HepG2 (cell line): ENCODE results near the gene IL27RA. TPM values are rescaled to one million over a fixed set of nuclear protein-coding genes. Genes with fewer than 3 reads are reported as not detected.

Experiments used
- ATAC-seq: fragments of 200-7000 bp; cut with Tn5 transposase; 3 replicates; pipeline ENCODE4 v1.9.1; 2020; ENCODE audit warnings: mild to moderate bottlenecking, moderate library complexity
- BruUV-seq: library from RNA; stranded (reverse); fragments of 400-500 nt; replicated peaks from 2 replicates; lab custom pipeline; 2021; lab: Mats Ljungman, UMichigan
- CTCF ChIA-PET: fragments of 300-600 bp; formaldehyde crosslinking; extraction: SDS; loops from one replicate; lab custom pipeline; 2021; ENCODE audit warnings: low total read pairs, inconsistent platforms, low intra/inter-chr PET ratio; lab: Yijun Ruan, JAX
- POLR2A ChIA-PET: fragments of 350-600 bp; sonication (Branson Sonifier 250); formaldehyde crosslinking; loops from one replicate; lab custom pipeline; 2020; ENCODE audit warnings: antibody characterized with exemption, inconsistent platforms; lab: Yijun Ruan, JAX
- DNase-seq: peaks from one replicate; pipeline ENCODE4 v3.0.0-alpha.2; 2015; ENCODE audit warnings: low spot score
- FAIRE-seq: peaks from 3 replicates; lab custom pipeline; 2011; peaks lifted over from hg19 to GRCh38; lab: Jason Lieb, UNC
- H2AFZ ChIP-seq: one replicate; pipeline ENCODE4 v1.6.1; 2011; ENCODE audit warnings: low read length, inconsistent platforms
- H3K27ac ChIP-seq: fragments of 300-600 bp; 3 replicates; pipeline ENCODE4 v1.8.0; 2011; ENCODE audit warnings: mixed run types, mild to moderate bottlenecking, mixed read lengths, low read length, inconsistent platforms; ENCODE audit not compliant: insufficient read depth; ENCODE audit errors: extremely low read length
- H3K27me3 ChIP-seq, 2 experiments: fragments of 200-600 bp in 1 of 2; 2 replicates in 1 of 2; 3 replicates in 1 of 2; pipeline versions ENCODE4 v1.6.0 to v1.8.0; 2011; ENCODE audit warnings: low read length in 2 of 2, mild to moderate bottlenecking in 2 of 2, moderate library complexity in 2 of 2, inconsistent platforms in 1 of 2; ENCODE audit not compliant: insufficient read depth in 2 of 2, control insufficient read depth in 1 of 2
- H3K36me3 ChIP-seq, 2 experiments: fragments of 200-600 bp in 1 of 2; replicated peaks in 1 of 2; 2 replicates in 1 of 2; 3 replicates in 1 of 2; pipeline versions ENCODE4 v1.5.1 to v1.8.0; 2011; ENCODE audit warnings: low read length in 2 of 2, inconsistent platforms in 1 of 2; ENCODE audit not compliant: insufficient read depth in 2 of 2, control insufficient read depth in 1 of 2
- H3K4me1 ChIP-seq: 2 replicates; pipeline ENCODE4 v1.5.1; 2012; ENCODE audit warnings: low read length, inconsistent platforms; ENCODE audit not compliant: insufficient read depth
- H3K4me2 ChIP-seq: 2 replicates; pipeline ENCODE4 v1.6.0; 2011; ENCODE audit warnings: low read depth, low read length, inconsistent platforms
- H3K4me3 ChIP-seq, 3 experiments: fragments of 200-600 bp in 1 of 3; sonication (generic), shearing (Covaris generic) in 1 of 3; replicated peaks in 1 of 3; 2 replicates each; pipeline ENCODE4 v1.5.1; 2011 to 2016; ENCODE audit warnings: low read length in 3 of 3, inconsistent platforms in 2 of 3, low read depth in 2 of 3, mild to moderate bottlenecking in 2 of 3, control low read depth in 1 of 3, mixed read lengths in 1 of 3; ENCODE audit not compliant: insufficient read depth in 1 of 3
- H3K79me2 ChIP-seq: one replicate; pipeline ENCODE4 v1.6.1; 2011; ENCODE audit warnings: low read length, inconsistent platforms; ENCODE audit not compliant: insufficient read depth
- H3K9ac ChIP-seq: 2 replicates; pipeline ENCODE4 v1.6.0; 2011; ENCODE audit warnings: mild to moderate bottlenecking, low read depth, low read length, inconsistent platforms; ENCODE audit not compliant: insufficient read depth
- H3K9me3 ChIP-seq: 2 replicates; pipeline ENCODE4 v1.5.1; 2012; ENCODE audit warnings: mild to moderate bottlenecking, low read length
- H4K20me1 ChIP-seq: 2 replicates; pipeline ENCODE4 v1.6.0; 2011; ENCODE audit warnings: inconsistent platforms, mild to moderate bottlenecking, low read length, moderate library complexity; ENCODE audit not compliant: insufficient read depth
- POLR2A ChIP-seq, 2 experiments: IDR thresholded peaks; 2 replicates each; pipeline ENCODE4 v1.6.1; 2011; ENCODE audit warnings: low read depth in 2 of 2, low read length in 2 of 2, mild to moderate bottlenecking in 1 of 2, moderate library complexity in 1 of 2; ENCODE audit not compliant: insufficient read depth in 1 of 2
- POLR2G ChIP-seq: fragments of 200-400 bp; formaldehyde crosslinking; IDR thresholded peaks from 2 replicates; pipeline ENCODE4 v1.6.1; 2018; ENCODE audit warnings: mild to moderate bottlenecking, low read depth, low read length, moderate library complexity
- RARA ChIP-seq: IDR thresholded peaks from 2 replicates; pipeline ENCODE4 v1.6.1; 2016; ENCODE audit warnings: missing genetic modification reagents, missing compliant biosample characterization
- RCOR2 ChIP-seq: IDR thresholded peaks from 2 replicates; pipeline ENCODE4 v1.6.1; 2016; ENCODE audit warnings: missing biosample characterization, missing genetic modification reagents
- SOX13 ChIP-seq, 3 experiments: fragments of 450-650 bp in 1 of 3; sonication (generic) in 1 of 3; formaldehyde crosslinking in 1 of 3; IDR thresholded peaks in 2 of 3; conservative IDR thresholded peaks in 1 of 3; 2 replicates each; pipeline versions ENCODE4 v1.5.0 to v1.6.1; 2016 to 2020; ENCODE audit warnings: antibody characterized with exemption in 1 of 3, mild to moderate bottlenecking in 1 of 3, missing compliant biosample characterization in 1 of 3, missing genetic modification reagents in 1 of 3, moderate library complexity in 1 of 3
- ZMYM4 ChIP-seq: sonication (generic); formaldehyde crosslinking; IDR thresholded peaks from 2 replicates; pipeline ENCODE4 v1.8.1; 2023; ENCODE audit warnings: mild to moderate bottlenecking, missing genetic modification reagents
- ZNF263 ChIP-seq: sonication (generic); formaldehyde crosslinking; IDR thresholded peaks from 2 replicates; pipeline ENCODE4 v1.4.0; 2020; ENCODE audit warnings: missing genetic modification reagents
- ZNF329 ChIP-seq: sonication (generic); formaldehyde crosslinking; IDR thresholded peaks from 2 replicates; pipeline ENCODE4 v1.9.0; 2021; ENCODE audit warnings: low read depth, mild to moderate bottlenecking, missing genetic modification reagents
- ZNF768 ChIP-seq: sonication (generic); formaldehyde crosslinking; IDR thresholded peaks from 2 replicates; pipeline ENCODE4 v1.4.0; 2020; ENCODE audit warnings: missing genetic modification reagents
- ZNF816 ChIP-seq: sonication (generic); formaldehyde crosslinking; IDR thresholded peaks from 2 replicates; pipeline ENCODE4 v1.8.0; 2022; ENCODE audit warnings: missing genetic modification reagents, mild to moderate bottlenecking, borderline replicate concordance
- WGBS: methylation state at CpG from one replicate; pipeline ENCODE4 v1.1.6; 2017; ENCODE audit warnings: low lambda C conversion rate; 5-methylcytosine and 5-hydroxymethylcytosine counted together
- in situ Hi-C: cut with HindIII; loops from 2 replicates; pipeline ENCODE4 v1.10.0; 2017; ENCODE audit warnings: low pct_unique_long_range_greater_than_20kb; ENCODE audit not compliant: extremely low pct_ligation_motif_present
- intact Hi-C: fragments of 100-400 bp; cut with micrococcal nuclease; formaldehyde crosslinking; loops from one replicate; pipeline ENCODE4 v1.10.0; 2022; ENCODE audit not compliant: unreplicated experiment
- polyA plus RNA-seq, 8 experiments: library from polyadenylated mRNA; depleted of rRNA in 3 of 8; stranded (reverse) in 7 of 8; unstranded in 1 of 8; fragments of >200 nt; fragmentation: Illumina TruSeq in 4 of 8; extraction: Trizol in 4 of 8; gene quantifications; 2 replicates each; pipeline versions ENCODE4 v1.2.1 to v1.2.3, GENCODE V29; 2011 to 2016; ENCODE audit warnings: low read depth in 4 of 8, missing spikeins in 1 of 8, mixed read lengths in 1 of 8; ENCODE audit not compliant: insufficient read depth in 1 of 8
- total RNA-seq, 5 experiments: library from RNA; depleted of rRNA; stranded (reverse); fragments of >200 nt; fragmentation: Illumina TruSeq; extraction: Trizol; gene quantifications; 2 replicates each; pipeline ENCODE4 v1.2.3, GENCODE V29; 2016; ENCODE audit warnings: low read depth in 1 of 5
- TF ChIP-seq, protein P1 (sequence below): sonication (generic); formaldehyde crosslinking; IDR thresholded peaks from 2 replicates; pipeline ENCODE4 v1.4.0; 2020; ENCODE audit warnings: missing genetic modification reagents
- TF ChIP-seq, protein P2 (sequence below): sonication (generic); formaldehyde crosslinking; IDR thresholded peaks from 2 replicates; pipeline ENCODE4 v1.5.0; 2020; ENCODE audit warnings: mild to moderate bottlenecking, missing genetic modification reagents, moderate library complexity
- TF ChIP-seq, protein P3 (sequence below): sonication (generic); formaldehyde crosslinking; IDR thresholded peaks from 2 replicates; pipeline ENCODE4 v1.8.1; 2023; ENCODE audit warnings: mild to moderate bottlenecking, missing genetic modification reagents
- TF ChIP-seq, protein P4 (sequence below): sonication (generic); formaldehyde crosslinking; IDR thresholded peaks from 2 replicates; pipeline ENCODE4 v1.4.0; 2020; ENCODE audit warnings: mild to moderate bottlenecking, missing genetic modification reagents

Gene IL27RA
- total and polyA plus RNA-seq, 2 of the 13 experiments (the other 11 are each of a cell fraction or from before 2014, with no cell fraction given) = 3.5 to 8.1 TPM

DNA sequence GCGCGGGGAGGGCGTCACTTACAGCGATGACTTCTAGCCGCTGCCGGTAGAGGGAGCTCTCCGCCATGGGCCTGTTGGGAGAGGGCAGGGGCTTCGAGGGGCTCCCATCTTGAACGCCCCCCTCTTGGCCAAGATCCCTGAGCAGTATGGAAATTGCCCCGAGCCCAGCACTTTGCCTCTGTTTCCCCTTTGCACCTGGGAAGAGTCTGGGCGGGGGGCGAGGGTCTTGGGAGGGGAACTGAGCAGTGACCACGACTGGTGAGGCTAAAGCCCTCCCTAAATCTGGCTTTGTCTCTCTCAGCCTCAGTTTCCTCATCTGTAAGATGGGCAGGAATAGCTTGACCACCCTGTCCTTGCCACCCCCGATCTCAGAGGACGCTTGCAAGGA, 27.5 kb downstream of the IL27RA start (continued):
- TF ChIP-seq, protein P1, sequence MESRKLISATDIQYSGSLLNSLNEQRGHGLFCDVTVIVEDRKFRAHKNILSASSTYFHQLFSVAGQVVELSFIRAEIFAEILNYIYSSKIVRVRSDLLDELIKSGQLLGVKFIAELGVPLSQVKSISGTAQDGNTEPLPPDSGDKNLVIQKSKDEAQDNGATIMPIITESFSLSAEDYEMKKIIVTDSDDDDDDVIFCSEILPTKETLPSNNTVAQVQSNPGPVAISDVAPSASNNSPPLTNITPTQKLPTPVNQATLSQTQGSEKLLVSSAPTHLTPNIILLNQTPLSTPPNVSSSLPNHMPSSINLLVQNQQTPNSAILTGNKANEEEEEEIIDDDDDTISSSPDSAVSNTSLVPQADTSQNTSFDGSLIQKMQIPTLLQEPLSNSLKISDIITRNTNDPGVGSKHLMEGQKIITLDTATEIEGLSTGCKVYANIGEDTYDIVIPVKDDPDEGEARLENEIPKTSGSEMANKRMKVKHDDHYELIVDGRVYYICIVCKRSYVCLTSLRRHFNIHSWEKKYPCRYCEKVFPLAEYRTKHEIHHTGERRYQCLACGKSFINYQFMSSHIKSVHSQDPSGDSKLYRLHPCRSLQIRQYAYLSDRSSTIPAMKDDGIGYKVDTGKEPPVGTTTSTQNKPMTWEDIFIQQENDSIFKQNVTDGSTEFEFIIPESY = peak; percentile 97
- TF ChIP-seq, all 625 proteins: peak for 15

- no peaks in the 10 kb centered on the region for H3K79me2 ChIP-seq
- H3K4me2 ChIP-seq = peak overlapping the region; percentile 71
- ChIA-PET CTCF (interaction anchor here (2.3 kb wide), 1 partner anchor 14 kb away, joined by 15 read pairs; the partner anchor contains the start of gene MISP3), POLR2A (interaction anchor here (1.2 to 5.7 kb wide), 6 partner anchors 8 to 53 kb away, joined by 3 to 62 read pairs (median 4); partner anchors contain the start of genes MISP3 and RFX1)
- H4K20me1 ChIP-seq = no peaks in the 10 kb centered on the region
- peak overlapping the region; percentile 81 for H3K27ac ChIP-seq
- intact Hi-C loops (no loop called here), in situ Hi-C loops (loop anchor here (25.0 kb wide), 1 partner anchor 297 kb away; the partner anchor contains the start of genes C19orf53 and MRI1)
- FAIRE-seq (peak; percentile 98), DNase-seq (peak; percentile 87), ATAC-seq (peak; percentile 74)
- H3K4me3 ChIP-seq = peak overlapping the region in 1 of 3 experiments; percentile 24; a peak in 2 of 6 replicates
- H3K4me1 ChIP-seq = peaks cover 39% of the 10 kb centered on the region
- BruUV-seq = no TSS peak
- H3K36me3 ChIP-seq = no peaks in the 10 kb centered on the region
- no peak overlapping the region for H2AFZ ChIP-seq
- no peaks in the 10 kb centered on the region for H3K9me3 ChIP-seq
- 0% methylated on average over 4 of the region's 8 CpGs for WGBS
- H3K27me3 ChIP-seq = no peaks in the 10 kb centered on the region
- H3K9ac ChIP-seq = peak overlapping the region; percentile 10; the same call in 1 of the 2 replicates
- TF ChIP-seq ZNF329 (no peak), SOX13 (IDR thresholded peaks at IDR 0.05) (no peak), SOX13 (CRISPR knock-in tag; conservative IDR thresholded peaks at IDR 0.05 in 1 of 2, IDR thresholded peaks at IDR 0.05 in 1 of 2) (peak in 1 of 2 experiments; percentile 70; a peak in 2 of 4 replicates), POLR2G (no peak), ZNF816 (CRISPR knock-in tag) (no peak), RCOR2 (CRISPR knock-in tag) (0 out of 2 replicates have a peak, but pooled peaks have one; percentile 29), RARA (CRISPR knock-in tag) (peak; percentile 77), ZNF263 (CRISPR knock-in tag) (peak; percentile 96), ZMYM4 (CRISPR knock-in tag) (peak; percentile 30; the same call in 1 of the 2 replicates), POLR2A (IDR thresholded peaks at IDR 0.05; ENCODE audit: insufficient read depth in 1 of 2, low read depth in 2 of 2, low read length in 2 of 2) (peak in 1 of 2 experiments; percentile 36; a peak in 1 of 4 replicates), ZNF768 (CRISPR knock-in tag) (peak; percentile 93)
- TF ChIP-seq, protein P2, sequence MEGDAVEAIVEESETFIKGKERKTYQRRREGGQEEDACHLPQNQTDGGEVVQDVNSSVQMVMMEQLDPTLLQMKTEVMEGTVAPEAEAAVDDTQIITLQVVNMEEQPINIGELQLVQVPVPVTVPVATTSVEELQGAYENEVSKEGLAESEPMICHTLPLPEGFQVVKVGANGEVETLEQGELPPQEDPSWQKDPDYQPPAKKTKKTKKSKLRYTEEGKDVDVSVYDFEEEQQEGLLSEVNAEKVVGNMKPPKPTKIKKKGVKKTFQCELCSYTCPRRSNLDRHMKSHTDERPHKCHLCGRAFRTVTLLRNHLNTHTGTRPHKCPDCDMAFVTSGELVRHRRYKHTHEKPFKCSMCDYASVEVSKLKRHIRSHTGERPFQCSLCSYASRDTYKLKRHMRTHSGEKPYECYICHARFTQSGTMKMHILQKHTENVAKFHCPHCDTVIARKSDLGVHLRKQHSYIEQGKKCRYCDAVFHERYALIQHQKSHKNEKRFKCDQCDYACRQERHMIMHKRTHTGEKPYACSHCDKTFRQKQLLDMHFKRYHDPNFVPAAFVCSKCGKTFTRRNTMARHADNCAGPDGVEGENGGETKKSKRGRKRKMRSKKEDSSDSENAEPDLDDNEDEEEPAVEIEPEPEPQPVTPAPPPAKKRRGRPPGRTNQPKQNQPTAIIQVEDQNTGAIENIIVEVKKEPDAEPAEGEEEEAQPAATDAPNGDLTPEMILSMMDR = peak; percentile 20; the same call in 1 of the 2 replicates
- TF ChIP-seq, protein P3, sequence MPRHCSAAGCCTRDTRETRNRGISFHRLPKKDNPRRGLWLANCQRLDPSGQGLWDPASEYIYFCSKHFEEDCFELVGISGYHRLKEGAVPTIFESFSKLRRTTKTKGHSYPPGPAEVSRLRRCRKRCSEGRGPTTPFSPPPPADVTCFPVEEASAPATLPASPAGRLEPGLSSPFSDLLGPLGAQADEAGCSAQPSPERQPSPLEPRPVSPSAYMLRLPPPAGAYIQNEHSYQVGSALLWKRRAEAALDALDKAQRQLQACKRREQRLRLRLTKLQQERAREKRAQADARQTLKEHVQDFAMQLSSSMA (CRISPR knock-in tag) = no peak
- TF ChIP-seq, protein P4, sequence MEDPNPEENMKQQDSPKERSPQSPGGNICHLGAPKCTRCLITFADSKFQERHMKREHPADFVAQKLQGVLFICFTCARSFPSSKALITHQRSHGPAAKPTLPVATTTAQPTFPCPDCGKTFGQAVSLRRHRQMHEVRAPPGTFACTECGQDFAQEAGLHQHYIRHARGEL (CRISPR knock-in tag) = no peak
These were observed 28.1 kb downstream of the IL27RA start for GRCh38 chr19:14059652-14060155.
